ENCODE data around the gene ETV1. TPM values are rescaled to one million over a fixed set of nuclear protein-coding genes. Genes with fewer than 3 reads are reported as not detected.
A peak's percentile ranks its signal among the peaks of the same experiment; 100 is the strongest.

The ETV1 gene
- total RNA-seq (under 1 TPM in 4 of 5 donors, not detected in 1; 0.26 to 0.58 (median 0.38) TPM), total RNA-seq (0 to 0.65 (median 0.13) reads per million in 29 experiments)
- total RNA-seq (2013) = 0.46 TPM

DNA sequence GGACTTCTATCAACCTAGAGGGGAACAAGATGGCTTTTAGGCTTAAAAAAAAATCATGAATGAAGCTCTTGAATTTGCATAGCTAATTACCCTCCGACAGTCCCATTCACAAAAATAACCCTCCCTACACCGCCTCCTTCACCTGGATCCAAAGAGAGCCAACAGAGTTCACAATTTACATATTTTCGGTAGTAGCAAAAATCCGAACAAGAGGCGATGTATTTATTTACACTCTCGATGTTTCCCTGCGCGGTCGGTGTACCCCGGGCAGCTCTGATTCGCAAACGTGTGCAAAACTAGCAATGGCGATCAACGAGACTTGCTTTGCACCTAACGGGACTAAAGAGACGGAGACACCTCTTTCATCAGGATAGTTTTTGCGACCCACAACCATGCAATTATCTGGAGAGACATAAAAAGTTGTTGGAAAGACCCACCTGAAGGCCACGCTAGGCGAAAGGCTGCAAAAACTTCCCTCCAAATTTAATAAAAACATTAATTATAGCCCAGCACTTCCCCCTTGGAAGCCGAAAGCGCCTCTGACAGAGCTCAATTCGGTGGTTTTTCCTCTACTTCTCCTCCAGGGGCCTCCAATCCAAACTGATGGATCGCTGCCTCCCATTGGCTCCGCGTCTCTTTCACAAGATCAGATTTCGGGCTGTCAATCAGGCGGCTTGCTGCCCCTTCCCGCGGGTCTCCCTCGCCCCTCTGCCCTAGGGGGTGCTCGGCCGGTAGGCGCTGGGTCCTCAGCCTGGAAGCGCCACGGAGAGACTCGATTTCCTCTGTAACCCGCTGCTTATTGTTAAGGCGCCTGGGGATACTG is at the start of gene ETV1:
Gene ETV1, minus strand, starts transcription at position 541 of the 823 bp plus-strand sequence. CDS start 614 bp downstream, outside the sequence.
- Histone ChIP-seq H3K4me1 (ENCODE audit: control insufficient read depth in 1 of 2, extremely low read depth in 1 of 2, insufficient read depth in 2 of 2, low read length in 2 of 2) (peaks cover 0 to 32% of the 10 kb centered on the region in 2 experiments), H3K36me3 (ENCODE audit: control insufficient read depth in 2 of 2, extremely low read depth in 1 of 2, insufficient read depth in 1 of 2, low read length in 1 of 2) (no peaks in the 10 kb centered on the region), H3K27me3 (replicated peaks in 1 of 2; ENCODE audit: control insufficient read depth in 2 of 2, extremely low read depth in 1 of 2, insufficient read depth in 2 of 2, low read length in 1 of 2) (peaks cover 0 to 27% of the 10 kb centered on the region in 2 experiments), H3K27ac (ENCODE audit: low read length) (no peak within 1 kb of the TSS), H3K9me3 (no peaks in the 10 kb centered on the region), H3K4me3 (ENCODE audit: control insufficient read depth in 1 of 2, extremely low read depth in 1 of 2, low read length in 1 of 2) (peak within 1 kb of the TSS; percentile 61 to 90)
- ChIA-PET CTCF (interaction anchor here in 1 of 2 donors (0.6 kb wide), 1 partner anchor 384 kb away, joined by 6 read pairs; no protein-coding TSS in a partner anchor), POLR2A (no interaction called here)
- H3K9me3 Mint-ChIP-seq = no peaks in the 10 kb centered on the region
- peaks cover 0 to 7% of the 10 kb centered on the region in 2 donors for H3K27me3 Mint-ChIP-seq
- DNase-seq = peak in 1 of 35 experiments; percentile 17
- no peaks in the 10 kb centered on the region for H3K36me3 Mint-ChIP-seq
- H3K4me3 Mint-ChIP-seq = no peak within 1 kb of the TSS
- WGBS (ENCODE audit: insufficient coverage) = 3% methylated on average over 34 of the region's 38 CpGs
- no peak within 1 kb of the TSS for H3K27ac Mint-ChIP-seq
- H3K4me1 Mint-ChIP-seq = no peaks in the 10 kb centered on the region
- ATAC-seq (replicated peaks in 1 of 4) = peak in 1 of 4 experiments; percentile 16

DNA sequence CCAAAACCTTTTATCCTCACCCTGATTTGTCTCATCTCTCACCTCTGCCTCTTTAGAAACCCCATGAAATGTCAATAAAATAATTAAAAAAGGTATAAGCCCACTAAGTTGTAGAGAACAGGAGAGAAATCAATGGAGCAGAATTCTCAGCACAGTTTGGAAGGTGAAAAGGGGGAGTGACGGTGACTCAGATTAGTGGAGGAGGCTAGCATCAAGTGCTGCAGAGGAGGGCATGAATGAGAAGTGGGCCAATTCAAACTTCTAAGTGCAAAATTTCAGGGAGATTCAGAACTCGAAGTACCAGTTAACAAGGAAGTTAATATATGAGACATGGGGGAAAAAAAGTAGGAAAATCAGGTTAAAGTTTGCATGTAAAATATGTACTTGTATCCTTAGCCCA is 34.9 kb upstream of the ETV1 start:
- 89% methylated on average over 1 of the region's 2 CpGs for WGBS (ENCODE audit: insufficient coverage)
- Mint-ChIP-seq H3K27ac (no peak overlapping the region), H3K4me1 (no peaks in the 10 kb centered on the region), H3K4me3 (no peak overlapping the region), H3K27me3 (no peaks in the 10 kb centered on the region), H3K36me3 (no peaks in the 10 kb centered on the region), H3K9me3 (no peaks in the 10 kb centered on the region)
- DNase-seq (no peak), ATAC-seq (replicated peaks in 1 of 4) (no peak)
- no peaks in the 10 kb centered on the region for H3K36me3 ChIP-seq (ENCODE audit: control insufficient read depth in 2 of 2, extremely low read depth in 1 of 2, insufficient read depth in 1 of 2, low read length in 1 of 2)
- ChIA-PET CTCF (no interaction called here), POLR2A (interaction anchor here in 1 of 2 donors (0.6 kb wide), 1 partner anchor 12 kb away, joined by 3 read pairs; no protein-coding TSS in a partner anchor)
- no peaks in the 10 kb centered on the region for H3K9me3 ChIP-seq
- no peak overlapping the region for H3K27ac ChIP-seq (ENCODE audit: low read length)
- H3K4me1 ChIP-seq (ENCODE audit: control insufficient read depth in 1 of 2, extremely low read depth in 1 of 2, insufficient read depth in 2 of 2, low read length in 2 of 2) = no peaks in the 10 kb centered on the region
- no peaks in the 10 kb centered on the region for H3K27me3 ChIP-seq (replicated peaks in 1 of 2; ENCODE audit: control insufficient read depth in 2 of 2, extremely low read depth in 1 of 2, insufficient read depth in 2 of 2, low read length in 1 of 2)
- H3K4me3 ChIP-seq (ENCODE audit: control insufficient read depth in 1 of 2, extremely low read depth in 1 of 2, low read length in 1 of 2) = no peak overlapping the region

DNA sequence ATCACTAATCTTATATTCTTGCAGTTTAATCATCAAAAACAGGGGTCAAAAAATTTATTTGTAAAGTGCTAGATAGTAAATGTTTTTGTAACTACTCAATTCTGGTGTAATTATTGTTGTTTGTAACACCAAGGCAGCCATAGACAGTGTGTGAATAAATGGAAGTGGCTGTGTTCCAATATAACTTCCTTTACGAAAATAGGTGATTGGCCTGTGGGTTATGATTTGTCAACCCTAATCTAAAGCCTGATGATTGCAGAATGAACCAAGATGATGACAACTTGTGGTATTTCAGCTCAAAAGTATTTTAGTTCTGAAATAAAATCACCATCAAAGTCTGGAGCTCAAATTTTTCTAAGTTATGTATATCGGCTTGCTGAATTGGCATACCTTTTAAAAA is 34.4 kb upstream of the ETV1 start:
- no CpG with 5 or more reads among the region's 2 CpGs for WGBS (ENCODE audit: insufficient coverage)
- H3K4me3 Mint-ChIP-seq = no peak overlapping the region
- Histone ChIP-seq H3K27ac (ENCODE audit: low read length) (no peak overlapping the region), H3K36me3 (ENCODE audit: control insufficient read depth in 2 of 2, extremely low read depth in 1 of 2, insufficient read depth in 1 of 2, low read length in 1 of 2) (no peaks in the 10 kb centered on the region), H3K4me3 (ENCODE audit: control insufficient read depth in 1 of 2, extremely low read depth in 1 of 2, low read length in 1 of 2) (no peak overlapping the region), H3K27me3 (replicated peaks in 1 of 2; ENCODE audit: control insufficient read depth in 2 of 2, extremely low read depth in 1 of 2, insufficient read depth in 2 of 2, low read length in 1 of 2) (no peaks in the 10 kb centered on the region), H3K4me1 (ENCODE audit: control insufficient read depth in 1 of 2, extremely low read depth in 1 of 2, insufficient read depth in 2 of 2, low read length in 2 of 2) (no peaks in the 10 kb centered on the region), H3K9me3 (no peaks in the 10 kb centered on the region)
- DNase-seq (no peak), ATAC-seq (replicated peaks in 1 of 4) (no peak)
- no peak overlapping the region for H3K27ac Mint-ChIP-seq
- POLR2A ChIA-PET = interaction anchor here in 1 of 2 donors (0.7 kb wide), 1 partner anchor 38 kb away, joined by 4 read pairs; no protein-coding TSS in a partner anchor
- H3K4me1 Mint-ChIP-seq = no peaks in the 10 kb centered on the region
- no peaks in the 10 kb centered on the region for H3K9me3 Mint-ChIP-seq
- no peaks in the 10 kb centered on the region for H3K36me3 Mint-ChIP-seq
- CTCF ChIA-PET = interaction anchor here in 1 of 2 donors (0.5 kb wide), 1 partner anchor 93 kb away, joined by 4 read pairs; no protein-coding TSS in a partner anchor
- H3K27me3 Mint-ChIP-seq = no peaks in the 10 kb centered on the region

DNA sequence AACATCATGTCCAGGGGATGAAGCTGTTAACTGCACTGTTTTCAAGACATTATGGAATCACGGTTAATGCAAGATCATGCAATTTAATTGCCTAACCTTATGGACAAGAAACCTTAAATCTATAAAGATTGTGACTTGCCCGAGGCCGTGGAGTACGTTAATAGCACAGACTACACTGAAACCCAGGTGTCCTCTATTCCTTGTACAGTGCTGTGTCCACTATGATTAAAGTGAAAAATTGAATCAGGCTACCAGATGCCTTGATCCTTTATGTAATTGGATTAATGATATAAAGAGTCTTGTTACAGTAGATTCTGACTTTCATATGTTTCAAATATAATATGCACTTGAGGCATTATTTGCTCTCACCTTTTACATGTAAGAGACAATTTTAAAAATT is 33.9 kb upstream of the ETV1 start:
- 93% methylated on average over 2 of the region's 4 CpGs for WGBS (ENCODE audit: insufficient coverage)
- POLR2A ChIA-PET = interaction anchor here in 1 of 2 donors (0.7 kb wide), 1 partner anchor 39 kb away, joined by 4 read pairs; no protein-coding TSS in a partner anchor
- H3K9me3 ChIP-seq = no peaks in the 10 kb centered on the region
- Mint-ChIP-seq H3K27me3 (no peaks in the 10 kb centered on the region), H3K9me3 (peaks cover 0 to 3% (median 0%) of the 10 kb centered on the region in 3 donors), H3K4me1 (no peaks in the 10 kb centered on the region), H3K36me3 (no peaks in the 10 kb centered on the region), H3K27ac (no peak overlapping the region), H3K4me3 (no peak overlapping the region)
- no peak overlapping the region for H3K4me3 ChIP-seq (ENCODE audit: control insufficient read depth in 1 of 2, extremely low read depth in 1 of 2, low read length in 1 of 2)
- DNase-seq = no peak
- H3K36me3 ChIP-seq (ENCODE audit: control insufficient read depth in 2 of 2, extremely low read depth in 1 of 2, insufficient read depth in 1 of 2, low read length in 1 of 2) = no peaks in the 10 kb centered on the region
- no peaks in the 10 kb centered on the region for H3K4me1 ChIP-seq (ENCODE audit: control insufficient read depth in 1 of 2, extremely low read depth in 1 of 2, insufficient read depth in 2 of 2, low read length in 2 of 2)
- CTCF ChIA-PET = interaction anchor here in 1 of 2 donors (0.5 kb wide), 1 partner anchor 93 kb away, joined by 4 read pairs; no protein-coding TSS in a partner anchor
- no peak for ATAC-seq (replicated peaks in 1 of 4)
- H3K27ac ChIP-seq (ENCODE audit: low read length) = no peak overlapping the region
- no peaks in the 10 kb centered on the region for H3K27me3 ChIP-seq (replicated peaks in 1 of 2; ENCODE audit: control insufficient read depth in 2 of 2, extremely low read depth in 1 of 2, insufficient read depth in 2 of 2, low read length in 1 of 2)

DNA sequence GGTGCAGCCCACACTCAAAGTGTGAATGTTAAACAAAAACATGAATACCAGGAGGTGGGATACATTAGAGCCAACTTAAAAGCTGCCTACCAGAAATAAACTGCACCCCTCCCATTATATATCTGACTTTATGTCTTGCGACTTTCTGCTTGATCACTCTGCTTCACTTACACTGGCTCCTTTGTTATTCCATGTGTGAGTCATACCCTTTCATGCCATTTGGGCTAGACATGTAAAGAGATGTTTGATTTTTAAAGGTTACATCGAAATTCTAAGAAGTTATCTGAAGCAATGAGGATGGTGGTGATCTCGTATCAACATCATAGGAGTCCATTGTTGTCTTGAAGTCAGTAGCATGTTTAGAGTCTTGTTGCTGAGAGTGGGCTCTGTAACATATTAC is 31.6 kb upstream of the ETV1 start:
- no peak overlapping the region for H3K4me3 Mint-ChIP-seq
- H3K36me3 ChIP-seq (ENCODE audit: control insufficient read depth in 2 of 2, extremely low read depth in 1 of 2, insufficient read depth in 1 of 2, low read length in 1 of 2) = no peaks in the 10 kb centered on the region
- ChIA-PET CTCF (no interaction called here), POLR2A (interaction anchor here in 1 of 2 donors (0.6 kb wide), 1 partner anchor 105 kb away, joined by 3 read pairs; no protein-coding TSS in a partner anchor)
- H3K36me3 Mint-ChIP-seq = no peaks in the 10 kb centered on the region
- H3K4me1 Mint-ChIP-seq = no peaks in the 10 kb centered on the region
- H3K27me3 Mint-ChIP-seq = no peaks in the 10 kb centered on the region
- peaks cover 0 to 3% (median 3%) of the 10 kb centered on the region in 3 donors for H3K9me3 Mint-ChIP-seq
- DNase-seq = no peak
- no peaks in the 10 kb centered on the region for H3K9me3 ChIP-seq
- H3K4me1 ChIP-seq (ENCODE audit: control insufficient read depth in 1 of 2, extremely low read depth in 1 of 2, insufficient read depth in 2 of 2, low read length in 2 of 2) = no peaks in the 10 kb centered on the region
- no peak overlapping the region for H3K27ac Mint-ChIP-seq
- no CpG with 5 or more reads among the region's 3 CpGs for WGBS (ENCODE audit: insufficient coverage)
- ATAC-seq (replicated peaks in 1 of 4) = no peak
- no peaks in the 10 kb centered on the region for H3K27me3 ChIP-seq (replicated peaks in 1 of 2; ENCODE audit: control insufficient read depth in 2 of 2, extremely low read depth in 1 of 2, insufficient read depth in 2 of 2, low read length in 1 of 2)
- no peak overlapping the region for H3K4me3 ChIP-seq (ENCODE audit: control insufficient read depth in 1 of 2, extremely low read depth in 1 of 2, low read length in 1 of 2)
- no peak overlapping the region for H3K27ac ChIP-seq (ENCODE audit: low read length)

DNA sequence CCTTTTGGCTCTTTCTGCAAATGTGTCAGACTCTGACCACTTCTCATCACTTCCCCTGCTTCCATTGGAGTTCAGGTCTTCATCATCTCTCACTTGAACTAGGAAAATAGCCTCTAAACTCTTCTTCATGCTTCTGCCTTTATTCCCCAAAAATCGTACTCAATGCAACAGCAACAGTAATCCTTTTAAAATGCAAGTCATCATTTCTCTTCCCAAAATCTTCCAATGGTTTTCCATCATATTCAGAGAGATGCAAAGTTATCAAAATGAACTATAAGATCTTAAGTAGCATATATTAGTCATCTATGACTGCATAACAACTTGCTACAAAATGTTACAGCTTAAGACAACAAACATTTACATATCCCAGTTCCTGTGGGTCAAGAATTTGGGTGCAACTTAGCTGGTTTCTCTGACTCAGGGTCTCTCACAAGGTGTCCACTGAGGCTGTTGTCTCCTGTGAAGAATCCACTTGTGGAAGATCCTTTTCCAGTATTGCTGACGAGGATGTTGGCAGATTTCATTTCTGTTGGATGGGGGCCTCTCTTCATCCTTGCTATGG is 31.0 kb upstream of the ETV1 start:
- Histone ChIP-seq H3K27ac (ENCODE audit: low read length) (no peak overlapping the region), H3K9me3 (no peaks in the 10 kb centered on the region), H3K27me3 (replicated peaks in 1 of 2; ENCODE audit: control insufficient read depth in 2 of 2, extremely low read depth in 1 of 2, insufficient read depth in 2 of 2, low read length in 1 of 2) (no peaks in the 10 kb centered on the region), H3K4me1 (ENCODE audit: control insufficient read depth in 1 of 2, extremely low read depth in 1 of 2, insufficient read depth in 2 of 2, low read length in 2 of 2) (no peaks in the 10 kb centered on the region), H3K4me3 (ENCODE audit: control insufficient read depth in 1 of 2, extremely low read depth in 1 of 2, low read length in 1 of 2) (no peak overlapping the region), H3K36me3 (ENCODE audit: control insufficient read depth in 2 of 2, extremely low read depth in 1 of 2, insufficient read depth in 1 of 2, low read length in 1 of 2) (no peaks in the 10 kb centered on the region)
- ChIA-PET CTCF (no interaction called here), POLR2A (interaction anchor here in 1 of 2 donors (0.6 kb wide), 1 partner anchor 105 kb away, joined by 3 read pairs; no protein-coding TSS in a partner anchor)
- 50% methylated on average over 2 of the region's 2 CpGs for WGBS (ENCODE audit: insufficient coverage)
- H3K27me3 Mint-ChIP-seq = no peaks in the 10 kb centered on the region
- H3K36me3 Mint-ChIP-seq = no peaks in the 10 kb centered on the region
- ATAC-seq (replicated peaks in 1 of 4) = no peak
- H3K4me1 Mint-ChIP-seq = no peaks in the 10 kb centered on the region
- no peak for DNase-seq
- H3K4me3 Mint-ChIP-seq = no peak overlapping the region
- peaks cover 0 to 3% (median 3%) of the 10 kb centered on the region in 3 donors for H3K9me3 Mint-ChIP-seq
- H3K27ac Mint-ChIP-seq = no peak overlapping the region

Measured in T-cell (primary cell).